ENCODE data around the gene WNT3A.

WNT3A gene

DNA sequence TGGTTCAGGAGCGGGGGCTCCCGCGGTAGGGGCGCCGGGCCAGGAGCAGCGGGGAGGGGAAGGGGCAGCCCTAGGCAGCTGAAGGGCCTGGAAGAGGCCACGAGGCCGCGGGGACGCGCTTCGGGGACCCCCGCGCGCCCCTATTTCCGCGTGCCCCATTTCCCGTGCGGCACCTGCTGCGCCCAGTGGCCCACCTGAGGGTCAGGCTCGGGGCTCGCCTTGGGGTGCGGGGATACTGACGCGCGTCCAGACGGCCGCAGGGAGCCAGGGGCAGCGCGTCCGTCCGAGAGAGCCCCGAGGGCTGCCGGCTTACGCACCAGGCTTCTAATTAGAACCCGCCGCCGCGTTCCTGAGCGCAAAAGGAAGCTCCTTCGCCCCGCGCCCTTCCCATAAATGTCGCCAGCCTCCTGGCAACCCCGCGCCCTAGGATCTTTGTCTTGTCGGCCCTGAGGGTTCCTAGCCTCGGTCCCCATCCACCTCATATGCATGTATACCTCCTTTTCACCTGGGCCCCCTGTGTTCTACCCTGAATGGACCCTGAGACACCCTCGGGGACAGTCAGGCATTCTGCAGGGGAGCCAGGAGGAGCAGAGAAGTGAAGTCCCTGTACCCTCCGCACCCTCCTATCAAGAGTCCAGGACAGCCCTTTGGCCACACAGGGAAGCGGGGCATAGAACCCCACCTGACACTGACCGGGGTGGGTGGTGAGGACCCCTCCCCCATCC, 1.8 kb downstream of the WNT3A start:
- TF ChIP-seq, protein P1, sequence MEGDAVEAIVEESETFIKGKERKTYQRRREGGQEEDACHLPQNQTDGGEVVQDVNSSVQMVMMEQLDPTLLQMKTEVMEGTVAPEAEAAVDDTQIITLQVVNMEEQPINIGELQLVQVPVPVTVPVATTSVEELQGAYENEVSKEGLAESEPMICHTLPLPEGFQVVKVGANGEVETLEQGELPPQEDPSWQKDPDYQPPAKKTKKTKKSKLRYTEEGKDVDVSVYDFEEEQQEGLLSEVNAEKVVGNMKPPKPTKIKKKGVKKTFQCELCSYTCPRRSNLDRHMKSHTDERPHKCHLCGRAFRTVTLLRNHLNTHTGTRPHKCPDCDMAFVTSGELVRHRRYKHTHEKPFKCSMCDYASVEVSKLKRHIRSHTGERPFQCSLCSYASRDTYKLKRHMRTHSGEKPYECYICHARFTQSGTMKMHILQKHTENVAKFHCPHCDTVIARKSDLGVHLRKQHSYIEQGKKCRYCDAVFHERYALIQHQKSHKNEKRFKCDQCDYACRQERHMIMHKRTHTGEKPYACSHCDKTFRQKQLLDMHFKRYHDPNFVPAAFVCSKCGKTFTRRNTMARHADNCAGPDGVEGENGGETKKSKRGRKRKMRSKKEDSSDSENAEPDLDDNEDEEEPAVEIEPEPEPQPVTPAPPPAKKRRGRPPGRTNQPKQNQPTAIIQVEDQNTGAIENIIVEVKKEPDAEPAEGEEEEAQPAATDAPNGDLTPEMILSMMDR (IDR thresholded peaks at IDR 0.05; ENCODE audit: low read depth, low read length, missing control alignments) = no peak
- H3K4me3 ChIP-seq (replicated peaks; ENCODE audit: low read depth, low read length) = no peak overlapping the region
- DNase-seq (ENCODE audit: extremely low read depth, low read depth) = no peak

DNA sequence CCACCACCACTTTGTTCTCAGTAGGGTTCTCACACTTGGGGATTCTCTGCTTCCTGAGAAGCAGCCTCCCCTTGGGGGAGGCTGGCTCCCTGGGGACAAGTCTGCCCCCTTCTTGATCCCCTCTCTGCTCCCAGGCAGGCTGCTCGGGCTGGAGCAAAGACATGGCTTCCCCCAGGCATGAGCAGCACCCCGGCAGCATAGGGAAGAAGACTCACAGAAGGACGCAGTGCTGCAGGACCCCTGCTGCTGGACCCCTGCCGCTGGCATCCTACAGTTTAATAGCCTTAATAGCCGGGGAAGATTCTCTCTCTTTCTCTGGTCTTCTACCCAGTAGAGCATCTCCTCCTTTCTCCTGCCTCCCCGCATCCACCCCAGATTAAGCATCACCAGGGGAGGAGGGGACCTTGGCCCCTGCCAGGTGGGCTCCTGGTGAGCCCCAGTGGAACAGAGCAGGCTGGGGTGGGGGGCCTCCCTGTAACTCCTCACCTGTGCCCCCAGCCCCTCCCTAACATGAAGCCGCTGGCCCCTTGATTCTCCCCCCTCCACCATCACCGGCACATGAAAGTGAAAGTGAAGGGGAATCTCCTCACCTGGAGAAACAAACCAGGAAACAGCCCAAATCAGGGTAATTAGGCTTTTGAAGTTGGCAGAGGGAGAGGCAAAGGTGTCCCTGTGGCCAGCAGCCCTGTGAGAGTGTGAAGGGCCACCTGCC, 2.5 kb downstream of the WNT3A start:
- DNase-seq (ENCODE audit: extremely low read depth, low read depth) = no peak
- H3K4me3 ChIP-seq (replicated peaks; ENCODE audit: low read depth, low read length) = no peak overlapping the region
- TF ChIP-seq, protein P1 (IDR thresholded peaks at IDR 0.05; ENCODE audit: low read depth, low read length, missing control alignments) = no peak

DNA sequence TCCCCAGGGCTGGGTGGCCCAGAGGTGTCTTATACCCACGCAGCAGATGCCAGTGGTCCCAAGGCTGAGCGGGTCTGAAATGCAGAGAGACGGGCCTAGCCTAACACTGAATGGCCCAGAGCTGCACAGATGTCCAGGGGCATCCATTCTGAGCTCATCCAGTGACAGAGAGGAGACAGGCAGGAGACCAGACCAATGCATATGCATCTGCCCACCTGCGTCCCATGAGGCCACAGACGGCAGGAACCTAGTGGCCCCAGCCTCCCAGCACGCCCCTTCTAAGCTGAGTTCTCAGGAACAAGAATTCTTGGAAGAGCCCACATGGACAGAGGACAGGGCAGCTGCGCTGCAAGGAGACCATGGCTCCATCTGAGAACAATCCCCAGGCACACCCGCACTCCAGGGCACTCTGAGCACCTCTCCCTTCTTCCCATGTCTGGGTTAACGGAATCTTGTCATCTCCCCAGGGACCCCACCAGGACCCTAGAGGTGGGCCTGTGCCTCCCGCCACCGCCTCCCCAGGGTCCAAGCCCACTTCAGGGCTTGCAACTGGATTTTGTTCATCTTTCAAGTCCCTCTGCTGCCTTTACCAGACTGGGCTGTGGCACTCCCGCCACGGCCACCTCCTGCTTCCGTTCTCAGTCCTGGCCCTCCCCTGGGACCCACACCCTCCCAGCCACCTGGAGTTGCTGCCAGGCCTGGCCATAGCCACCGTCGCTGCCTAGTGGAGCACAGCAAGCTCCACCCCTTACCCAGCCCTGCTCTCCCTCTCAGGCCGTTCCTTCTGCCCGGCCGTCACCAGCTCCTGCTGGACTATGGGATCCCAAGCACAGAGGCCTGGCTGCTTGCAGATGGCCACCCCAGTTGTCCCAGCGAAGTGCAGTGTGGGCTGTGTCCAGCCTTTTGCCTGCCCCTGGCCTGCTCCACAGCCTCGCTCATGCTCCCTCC, 3.3 kb downstream of the WNT3A start:
- DNase-seq (ENCODE audit: extremely low read depth, low read depth) = no peak
- TF ChIP-seq, protein P1 (IDR thresholded peaks at IDR 0.05; ENCODE audit: low read depth, low read length, missing control alignments) = no peak
- no peak overlapping the region for H3K4me3 ChIP-seq (replicated peaks; ENCODE audit: low read depth, low read length)

DNA sequence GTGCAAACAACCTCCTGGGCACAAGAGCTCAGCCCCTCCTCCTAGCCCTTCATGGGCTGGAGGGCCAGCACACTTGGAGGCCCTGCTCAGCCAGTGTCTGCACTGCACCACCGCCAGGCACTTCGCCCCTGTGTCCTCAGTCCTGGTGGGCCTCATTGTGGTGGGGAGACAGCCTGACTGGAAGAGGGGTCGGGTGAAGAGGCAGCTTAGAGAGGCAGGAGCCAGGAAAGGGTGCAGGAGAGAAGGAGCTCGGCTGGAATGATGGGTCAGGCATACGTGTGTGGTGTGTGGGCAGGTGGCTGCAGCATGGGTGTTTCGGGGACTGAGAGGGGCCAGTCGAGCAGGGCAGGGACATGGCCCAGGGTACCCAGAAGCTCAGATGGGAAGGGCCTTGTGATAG, 4.1 kb downstream of the WNT3A start:
- TF ChIP-seq, protein P1 (IDR thresholded peaks at IDR 0.05; ENCODE audit: low read depth, low read length, missing control alignments) = no peak
- DNase-seq (ENCODE audit: extremely low read depth, low read depth) = no peak
- no peak overlapping the region for H3K4me3 ChIP-seq (replicated peaks; ENCODE audit: low read depth, low read length)

DNA sequence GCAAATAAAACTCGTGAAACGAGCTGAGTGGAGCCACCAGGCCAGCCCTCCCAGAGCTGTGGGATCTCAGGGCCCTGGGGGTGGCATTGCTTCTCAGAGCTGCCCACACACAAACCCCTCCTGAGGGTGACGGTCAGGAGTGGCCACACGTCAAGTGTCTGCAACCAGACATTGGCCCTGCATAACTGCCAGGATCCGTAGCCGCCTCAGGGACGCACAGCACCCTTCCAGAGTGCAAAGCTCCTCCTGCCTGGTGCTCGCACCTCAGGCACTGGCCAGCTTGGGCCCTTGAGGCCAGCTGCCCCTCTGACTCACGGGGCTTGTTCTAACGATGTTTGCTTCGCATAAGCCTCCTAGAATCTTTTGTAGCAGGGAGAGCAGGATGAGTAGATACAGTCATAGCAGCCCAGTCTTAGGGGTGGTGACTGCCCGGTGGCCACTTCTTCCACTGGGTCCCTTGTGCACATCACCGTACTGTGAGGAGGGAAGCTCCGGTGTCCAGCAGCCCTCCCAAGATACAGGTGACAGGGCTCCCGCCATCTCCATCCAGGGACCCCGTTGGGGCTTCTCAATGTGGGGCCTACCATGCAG, 5.0 kb downstream of the WNT3A start:
- no peak for DNase-seq (ENCODE audit: extremely low read depth, low read depth)
- H3K4me3 ChIP-seq (replicated peaks; ENCODE audit: low read depth, low read length) = no peak overlapping the region
- TF ChIP-seq, protein P1 (IDR thresholded peaks at IDR 0.05; ENCODE audit: low read depth, low read length, missing control alignments) = no peak

DNA sequence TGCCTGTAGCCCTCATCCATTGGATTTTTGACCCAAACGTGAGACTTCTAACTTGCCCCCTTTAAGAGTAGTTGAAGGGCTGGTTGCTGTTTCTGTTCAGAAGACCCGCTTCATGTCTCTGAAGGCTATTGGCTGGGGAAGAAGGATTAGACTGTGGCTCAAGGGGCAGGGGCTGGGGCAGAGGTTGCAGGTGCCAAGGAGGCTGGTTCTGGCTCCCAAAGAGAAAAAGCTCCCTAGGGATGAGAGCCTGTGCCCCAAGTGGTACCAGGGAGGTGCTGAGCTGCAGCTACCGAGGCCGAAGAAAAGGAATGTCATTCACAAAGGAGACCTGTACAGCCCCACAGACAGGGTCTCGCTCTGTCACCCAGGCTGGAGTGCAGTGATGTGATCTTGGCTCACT, 5.8 kb downstream of the WNT3A start:
- TF ChIP-seq, protein P1 (IDR thresholded peaks at IDR 0.05; ENCODE audit: low read depth, low read length, missing control alignments) = no peak
- DNase-seq (ENCODE audit: extremely low read depth, low read depth) = no peak
- H3K4me3 ChIP-seq (replicated peaks; ENCODE audit: low read depth, low read length) = no peak overlapping the region

Data from HFF-Myc (cell line).